NK-92 treated with Interleukin-12 subunit alpha and Interleukin-12 subunit beta, amount 100 ng/mL, for 24 hours (cell line): ENCODE results near the gene NIBAN1.

ENCODE experiments used
- DNase-seq: peaks from one replicate; lab custom pipeline; 2025; lab: John Stamatoyannopoulos, UW

NIBAN1 gene

GRCh38 chr1:184945029-184945428, 29.3 kb downstream of the NIBAN1 start:
- DNase-seq = no peak

- no peak for DNase-seq
Observed at GRCh38 chr1:184943998-184944397, 30.3 kb downstream of the NIBAN1 start.

DNA sequence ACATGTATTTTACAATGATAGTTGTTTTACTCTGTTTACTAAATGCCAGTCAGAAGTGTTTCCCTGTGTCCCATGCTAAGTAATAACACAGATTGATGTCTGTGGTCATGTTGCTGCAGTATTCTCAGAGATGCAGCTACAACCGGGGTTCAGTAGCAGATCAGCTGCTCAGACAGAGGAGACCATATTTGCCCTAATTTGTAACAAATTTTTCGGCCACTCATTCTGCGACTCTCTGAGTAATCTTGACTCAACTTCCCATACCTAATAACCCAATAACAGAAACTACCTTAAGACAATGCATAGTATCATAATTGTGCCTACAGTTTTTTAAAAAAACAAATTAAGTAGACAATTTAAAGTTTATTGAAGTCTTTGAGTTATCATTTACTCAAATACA, 32.6 kb downstream of the NIBAN1 start:
- no peak for DNase-seq

GRCh38 chr1:184941410-184941733, 32.9 kb downstream of the NIBAN1 start:
- no peak for DNase-seq

DNA sequence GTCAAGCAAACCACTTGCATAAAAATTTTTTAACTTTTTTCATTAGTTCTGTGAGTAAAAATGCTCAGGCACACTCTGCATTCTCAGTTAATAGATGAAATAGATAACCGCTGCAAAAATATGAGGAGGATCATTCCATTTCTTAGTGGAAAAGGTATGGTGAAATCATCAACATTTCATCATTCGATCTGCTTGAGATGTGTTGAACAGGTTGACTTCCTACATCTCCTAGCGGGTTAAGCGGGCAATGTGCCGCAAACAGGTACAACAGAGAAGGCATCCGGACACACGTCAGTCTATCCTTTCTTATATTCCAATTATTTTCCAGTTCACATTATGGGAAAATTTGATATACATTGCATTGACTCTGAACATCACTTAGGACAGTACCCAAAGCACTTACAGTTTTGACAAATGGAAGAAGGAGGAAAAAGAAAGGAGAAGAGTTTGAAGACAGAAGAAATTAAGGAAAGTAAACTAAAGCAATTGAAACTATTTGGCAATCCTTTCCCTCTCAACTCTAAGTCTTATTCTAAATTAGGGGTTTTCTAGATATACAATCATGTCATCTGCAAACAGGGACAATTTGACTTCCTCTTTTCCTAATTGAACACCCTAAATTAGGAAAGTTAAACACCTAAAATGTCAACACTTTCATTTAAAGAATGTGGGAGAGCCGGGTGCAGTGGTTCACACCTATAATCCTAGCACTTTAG, 33.5 kb downstream of the NIBAN1 start:
- no peak for DNase-seq

DNA sequence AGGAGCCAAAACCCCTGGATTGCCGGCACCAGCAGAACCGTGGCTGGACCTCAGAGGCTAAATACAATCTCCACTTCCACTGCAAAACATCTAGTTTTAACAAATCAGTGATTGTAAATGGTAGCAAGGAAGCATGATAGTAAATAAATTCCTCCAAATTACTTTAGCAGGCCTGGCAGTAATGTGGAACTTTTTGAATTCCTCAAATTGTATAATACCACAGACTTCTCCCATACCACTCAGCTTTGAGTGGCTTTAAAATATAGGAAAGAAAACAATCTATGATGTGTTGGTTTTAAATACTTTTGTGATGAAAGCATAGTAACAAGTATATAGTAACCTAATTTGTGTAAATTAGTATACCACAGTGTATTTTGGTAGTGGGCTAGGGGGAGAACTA, 34.1 kb downstream of the NIBAN1 start:
- no peak for DNase-seq

DNA sequence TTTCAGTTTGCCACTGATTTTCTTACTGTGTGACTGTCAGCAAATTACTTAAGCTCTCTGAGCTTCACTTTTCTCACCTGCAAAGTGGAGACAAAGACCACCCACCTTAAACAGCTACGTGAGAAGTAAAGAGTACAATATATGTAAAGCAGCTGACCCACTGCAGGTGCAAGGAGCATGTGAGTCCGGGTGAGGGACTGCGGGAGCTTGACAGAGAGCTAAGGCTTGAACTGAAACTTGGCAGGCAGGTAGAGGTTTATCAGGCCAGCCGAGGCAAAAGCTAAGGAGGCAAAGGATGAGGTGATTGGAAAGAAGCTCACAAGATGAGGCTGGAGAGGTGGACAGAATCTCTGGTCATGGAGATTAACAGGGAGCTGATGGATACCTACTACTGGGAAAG, 36.6 kb downstream of the NIBAN1 start:
- no peak for DNase-seq

DNA sequence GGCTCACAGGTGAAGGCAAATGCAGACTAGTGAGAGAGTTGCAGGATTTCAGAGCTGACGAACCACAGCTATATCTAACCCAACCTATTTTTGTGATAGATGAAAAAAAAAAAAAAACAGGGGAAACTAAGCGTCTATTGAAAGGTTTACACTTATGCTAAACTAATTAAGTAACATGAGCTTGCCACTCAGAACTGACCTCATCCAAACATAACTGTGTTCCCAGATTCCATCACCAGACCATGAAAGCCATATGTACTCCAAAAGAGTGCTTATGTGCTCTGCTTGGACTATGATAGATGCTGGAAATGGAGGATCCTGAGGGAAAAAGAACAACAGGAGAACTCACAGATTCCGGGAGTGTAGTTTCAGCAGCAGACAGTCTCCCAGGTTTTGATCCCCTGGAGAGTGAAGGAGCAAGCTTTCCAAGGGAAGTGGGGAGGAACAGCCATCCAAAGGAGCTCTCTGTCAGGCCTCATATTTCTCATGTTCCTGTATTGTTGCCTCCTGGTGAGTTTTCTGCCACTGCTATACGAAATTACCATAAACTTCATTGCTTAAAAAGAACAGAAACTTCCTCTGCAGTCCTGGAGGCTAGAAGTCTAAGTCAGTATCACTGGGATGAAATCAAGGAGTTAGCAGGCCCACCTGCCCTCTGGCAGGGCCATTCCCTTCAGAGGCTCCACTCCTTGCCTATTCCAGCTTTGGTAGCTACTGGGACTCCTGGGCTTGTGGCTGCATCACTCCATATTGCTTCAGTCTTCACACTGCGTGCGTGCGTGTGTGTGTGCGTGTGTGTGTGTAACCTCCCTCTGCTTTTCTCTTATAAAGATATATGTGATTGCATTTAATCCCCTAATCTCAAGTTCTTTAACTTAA, 38.1 kb downstream of the NIBAN1 start:
- no peak for DNase-seq

DNA sequence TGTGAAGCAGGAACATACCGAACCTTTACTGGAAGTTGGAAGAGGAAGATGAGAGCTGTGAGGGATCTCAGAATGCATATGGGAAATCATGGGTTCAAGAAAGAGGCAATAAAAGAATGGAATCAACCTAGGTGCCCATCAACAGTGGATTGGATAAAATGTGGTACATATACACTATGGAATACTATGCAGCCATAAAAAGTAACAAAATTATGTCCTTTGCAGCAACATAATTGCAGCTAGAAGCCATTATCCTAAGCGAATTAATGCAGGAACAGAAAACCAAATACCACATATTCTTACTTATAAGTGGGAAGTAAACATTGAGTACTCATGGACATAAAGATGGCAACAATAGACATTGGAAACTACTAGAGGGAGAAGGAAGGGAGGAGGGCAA, 40.4 kb downstream of the NIBAN1 start:
- DNase-seq = no peak

- DNase-seq = no peak
Observed at GRCh38 chr1:184932319-184932718, 42.0 kb downstream of the NIBAN1 start.

- no peak for DNase-seq
Observed at GRCh38 chr1:184931566-184931965, 42.7 kb downstream of the NIBAN1 start.

- DNase-seq = no peak
Observed at GRCh38 chr1:184930645-184931044, 43.7 kb downstream of the NIBAN1 start.

DNA sequence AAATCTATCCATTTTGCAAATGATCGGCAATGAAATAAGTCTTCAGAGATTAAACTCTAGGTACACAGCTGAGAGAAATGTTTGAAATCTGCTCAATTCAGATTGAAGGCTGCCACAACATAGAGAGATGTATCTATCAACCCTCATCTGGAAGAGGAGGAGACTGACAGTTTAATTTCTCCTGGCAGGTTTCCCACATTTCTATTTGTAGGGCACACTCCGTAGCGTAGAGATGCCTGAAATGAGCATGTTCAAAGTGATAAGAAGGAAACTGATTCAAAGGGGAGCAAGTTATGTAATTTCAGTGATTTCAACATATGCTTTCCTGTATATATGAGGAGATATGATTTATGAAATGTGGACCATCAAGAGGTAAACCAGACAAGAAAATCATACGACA, 44.1 kb downstream of the NIBAN1 start:
- DNase-seq = no peak

DNA sequence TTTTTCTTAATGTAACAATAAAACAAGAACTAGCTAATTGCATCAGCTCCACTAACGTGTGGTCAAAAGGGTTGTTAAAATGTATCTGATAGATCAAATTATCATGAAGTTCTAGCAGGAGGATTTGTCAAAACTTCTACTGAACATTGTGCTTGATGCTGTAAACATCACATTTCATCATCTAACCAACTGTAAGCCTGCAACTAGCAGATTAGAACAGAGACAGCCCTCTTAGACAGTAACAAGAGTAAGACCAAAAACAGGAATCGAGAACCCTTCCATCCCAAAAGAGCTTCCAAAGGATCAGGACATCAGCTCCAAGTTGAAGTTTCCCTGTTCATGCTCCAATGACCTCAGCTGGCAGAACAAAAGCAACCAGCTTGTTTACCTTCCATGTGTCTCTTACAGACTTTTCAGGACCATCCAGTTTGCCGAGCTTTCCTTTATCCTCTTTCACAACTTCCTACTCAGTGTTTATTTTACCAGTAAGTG, 44.6 kb downstream of the NIBAN1 start:
- no peak for DNase-seq

GRCh38 chr1:184928394-184928793, 45.9 kb downstream of the NIBAN1 start:
- no peak for DNase-seq
